Fibroblast of peridontal ligament (primary cell): ENCODE results near the gene GMPR2.
A peak's percentile ranks its signal among the peaks of the same experiment; 100 is the strongest.
"Not testable (repeated sequence)": the region's sequence is repeated elsewhere in the genome, so short reads cannot be mapped to it uniquely, and the experiment has no call there.

ENCODE experiments used
- DNase-seq: peaks from one replicate; pipeline ENCODE4 v3.0.0-alpha.2; 2010; ENCODE audit errors: extremely low read depth

GMPR2 gene

DNA sequence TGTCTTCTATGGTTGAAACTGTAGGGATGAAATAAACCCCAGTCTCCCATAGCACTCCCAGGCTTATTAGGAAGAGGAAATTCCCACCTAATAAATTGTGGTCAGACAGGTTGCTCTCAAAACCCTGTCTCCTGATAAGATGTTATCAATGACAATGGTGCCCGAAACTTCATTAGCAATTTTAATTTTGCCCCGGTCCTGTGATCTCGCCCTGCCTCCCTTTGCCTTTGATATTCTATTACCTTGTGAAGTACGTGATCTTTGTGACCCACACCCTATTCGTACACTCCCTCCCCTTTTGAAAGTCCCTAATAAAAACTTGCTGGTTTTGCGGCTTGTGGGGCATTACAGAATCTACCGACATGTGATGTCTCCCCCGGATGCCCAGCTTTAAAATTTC lies 30.2 kb upstream of the GMPR2 start:
- DNase-seq, result not testable (repeated sequence)

DNA sequence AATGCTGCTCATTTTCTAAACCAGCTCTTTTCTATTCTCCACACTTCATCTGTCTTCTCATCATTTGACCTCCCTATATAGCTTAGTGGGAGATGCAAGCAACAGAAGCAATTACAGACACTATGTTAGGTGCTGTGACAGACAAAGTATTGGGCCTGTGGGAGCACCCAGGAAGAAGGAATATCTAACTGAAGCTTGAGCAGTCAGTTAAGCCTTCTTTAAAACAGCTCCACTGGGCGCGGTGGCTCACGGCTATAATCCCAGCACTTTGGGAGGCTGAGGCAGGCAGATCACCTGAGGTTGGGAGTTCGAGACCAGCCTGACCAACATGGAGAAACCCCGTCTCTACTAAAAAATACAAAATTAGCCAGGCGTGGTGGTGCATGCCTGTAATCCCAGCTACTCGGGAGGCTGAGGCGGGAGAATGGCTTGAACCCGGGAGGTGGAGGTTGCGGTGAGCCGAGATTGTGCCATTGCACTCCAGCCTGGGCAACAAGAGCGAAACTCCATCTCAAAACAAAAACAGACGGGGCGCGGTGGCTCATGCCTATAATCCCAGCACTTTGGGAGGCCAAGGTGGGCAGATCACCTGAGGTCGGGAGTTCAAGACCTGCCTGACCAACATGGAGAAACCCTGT lies 29.4 kb upstream of the GMPR2 start:
- DNase-seq, result not testable (repeated sequence)

DNA sequence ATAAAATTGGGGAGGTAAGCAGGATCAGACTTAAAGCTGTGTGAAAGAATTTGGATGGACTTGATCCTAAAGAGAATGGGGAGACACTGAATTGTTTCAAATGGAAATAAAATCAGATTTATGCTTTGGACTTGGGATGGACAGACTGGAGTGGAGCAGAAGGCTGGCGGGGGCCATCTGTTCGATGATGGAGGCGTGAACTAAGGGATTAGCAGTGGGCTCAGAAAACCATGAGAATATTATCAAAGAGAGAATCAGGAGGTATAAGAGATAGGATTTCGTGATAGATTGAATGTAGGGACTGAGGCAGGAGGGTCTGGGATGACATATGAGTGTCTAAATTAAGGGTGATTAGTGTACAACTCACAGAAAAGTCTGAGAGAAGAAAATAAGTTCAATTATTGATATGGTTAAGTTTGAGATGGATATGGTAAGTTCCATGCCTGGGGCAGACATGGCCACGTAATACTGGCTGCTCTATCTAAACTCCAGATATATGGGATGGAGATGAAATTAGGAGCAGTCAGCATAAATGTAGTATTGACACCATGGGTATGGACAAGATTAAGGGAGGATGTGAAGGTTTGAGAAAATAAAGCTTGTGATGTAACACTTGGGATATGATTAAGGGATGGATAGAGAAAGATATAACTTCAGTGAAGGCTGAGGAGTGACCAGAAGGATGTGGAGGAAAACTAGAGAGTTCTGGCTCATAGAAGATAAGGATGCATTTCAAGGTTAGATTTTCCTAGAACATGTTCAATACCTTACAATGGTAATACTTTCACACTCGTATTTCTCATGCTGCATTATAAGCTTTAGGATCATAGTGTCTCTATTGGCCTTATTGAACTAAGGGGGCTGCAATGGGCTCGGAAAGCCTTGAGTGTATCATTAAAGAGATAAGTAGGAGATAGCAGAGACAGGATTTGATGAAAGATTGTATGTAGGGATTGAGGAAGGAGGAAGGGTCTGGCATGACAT lies 28.3 kb upstream of the GMPR2 start:
- no peak for DNase-seq

DNA sequence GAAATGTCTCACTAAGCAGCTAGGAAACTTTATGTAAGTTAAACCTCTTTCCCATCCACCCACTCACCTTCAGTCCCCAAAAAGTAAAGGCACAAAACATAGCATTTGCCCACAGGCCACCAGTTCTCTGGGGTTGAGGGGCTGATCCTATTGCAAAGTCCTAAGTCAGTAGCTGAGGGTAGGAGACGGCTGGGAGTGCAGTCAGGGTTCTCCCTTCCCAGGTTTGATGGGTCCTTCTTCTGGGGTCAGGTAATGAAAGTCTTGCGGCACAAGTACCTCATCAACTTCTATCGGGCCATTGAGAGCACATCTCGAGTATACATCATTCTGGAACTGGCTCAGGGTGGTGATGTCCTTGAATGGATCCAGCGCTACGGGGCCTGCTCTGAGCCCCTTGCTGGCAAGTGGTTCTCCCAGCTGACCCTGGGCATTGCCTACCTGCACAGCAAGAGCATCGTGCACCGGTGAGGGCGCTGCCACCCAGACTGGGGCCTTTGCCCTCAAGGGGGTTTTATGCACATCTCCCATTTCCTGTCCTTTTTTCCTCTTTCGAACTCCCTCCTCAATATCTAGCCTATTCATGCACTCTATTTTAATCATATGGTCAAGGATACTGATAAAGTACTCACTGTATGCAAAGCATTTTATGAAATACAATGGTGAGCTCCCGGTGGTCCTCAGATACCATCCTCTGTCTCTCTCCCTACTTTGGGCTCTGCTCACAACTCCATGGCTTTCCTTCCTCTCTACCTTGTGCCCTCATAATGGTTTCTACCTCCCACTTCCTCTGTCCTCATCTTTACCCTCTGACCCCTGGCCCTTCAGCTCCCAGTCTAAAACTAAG lies 26.2 kb upstream of the GMPR2 start:
- no peak for DNase-seq

DNA sequence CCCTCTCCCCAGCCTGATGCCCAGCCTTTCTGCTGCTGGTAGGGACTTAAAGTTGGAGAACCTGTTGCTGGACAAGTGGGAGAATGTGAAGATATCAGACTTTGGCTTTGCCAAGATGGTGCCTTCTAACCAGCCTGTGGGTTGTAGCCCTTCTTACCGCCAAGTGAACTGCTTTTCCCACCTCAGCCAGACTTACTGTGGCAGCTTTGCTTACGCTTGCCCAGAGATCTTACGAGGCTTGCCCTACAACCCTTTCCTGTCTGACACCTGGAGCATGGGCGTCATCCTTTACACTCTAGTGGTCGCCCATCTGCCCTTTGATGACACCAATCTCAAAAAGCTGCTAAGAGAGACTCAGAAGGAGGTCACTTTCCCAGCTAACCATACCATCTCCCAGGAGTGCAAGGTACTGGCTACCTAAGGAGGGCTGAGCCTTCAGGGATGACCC lies 25.6 kb upstream of the GMPR2 start:
- no peak for DNase-seq

GRCh38 chr14:24207625-24208024 lies 25.1 kb upstream of the GMPR2 start:
- DNase-seq, result no peak

- DNase-seq, result no peak
Measured at GRCh38 chr14:24211311-24211710, 21.4 kb upstream of the GMPR2 start.

GRCh38 chr14:24212924-24213865 lies 19.5 kb upstream of the GMPR2 start, which contains the start of gene CHMP4A:
Gene CHMP4A (minus strand): TSS chr14:24213488. CDS start chr14:24213439, 49 bp downstream.
- peak; percentile 97 for DNase-seq

DNA sequence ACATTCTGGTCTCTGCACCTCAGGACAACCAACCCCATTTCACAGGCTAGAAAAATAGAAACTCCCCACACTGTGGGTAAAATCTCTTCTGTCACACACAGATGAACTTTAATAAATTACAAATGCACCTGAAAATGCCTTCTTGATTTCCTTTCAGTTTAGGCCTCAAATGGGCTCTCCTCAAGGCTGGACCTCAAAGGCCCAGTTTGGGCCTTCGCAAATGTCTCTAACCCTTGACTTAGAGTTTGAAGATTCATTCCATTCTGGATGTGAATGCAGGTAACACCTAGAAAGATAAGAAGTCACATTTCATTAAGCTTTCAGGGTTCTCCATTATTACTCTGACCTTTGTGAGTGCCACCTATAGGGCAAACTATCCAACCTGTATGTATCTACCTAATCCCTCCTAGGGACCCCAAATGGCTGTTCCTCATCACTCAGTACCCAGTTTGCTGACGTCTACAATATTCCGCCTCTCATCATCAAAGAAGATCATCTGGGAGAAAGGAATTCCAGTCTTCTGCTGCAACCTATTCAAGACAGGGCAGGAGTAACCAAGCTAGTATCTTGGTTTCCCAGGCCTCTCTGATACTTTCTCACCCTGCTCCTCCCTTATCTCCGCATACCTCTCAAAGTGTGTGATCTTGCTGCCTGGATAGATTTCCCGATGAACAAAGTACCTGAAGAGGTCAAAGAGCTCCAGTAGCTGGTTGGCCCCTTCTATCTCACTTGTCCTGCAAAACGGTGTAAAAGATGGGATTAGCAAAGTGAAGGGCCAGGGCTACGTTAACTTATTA lies 18.7 kb upstream of the GMPR2 start:
- no peak for DNase-seq

DNA sequence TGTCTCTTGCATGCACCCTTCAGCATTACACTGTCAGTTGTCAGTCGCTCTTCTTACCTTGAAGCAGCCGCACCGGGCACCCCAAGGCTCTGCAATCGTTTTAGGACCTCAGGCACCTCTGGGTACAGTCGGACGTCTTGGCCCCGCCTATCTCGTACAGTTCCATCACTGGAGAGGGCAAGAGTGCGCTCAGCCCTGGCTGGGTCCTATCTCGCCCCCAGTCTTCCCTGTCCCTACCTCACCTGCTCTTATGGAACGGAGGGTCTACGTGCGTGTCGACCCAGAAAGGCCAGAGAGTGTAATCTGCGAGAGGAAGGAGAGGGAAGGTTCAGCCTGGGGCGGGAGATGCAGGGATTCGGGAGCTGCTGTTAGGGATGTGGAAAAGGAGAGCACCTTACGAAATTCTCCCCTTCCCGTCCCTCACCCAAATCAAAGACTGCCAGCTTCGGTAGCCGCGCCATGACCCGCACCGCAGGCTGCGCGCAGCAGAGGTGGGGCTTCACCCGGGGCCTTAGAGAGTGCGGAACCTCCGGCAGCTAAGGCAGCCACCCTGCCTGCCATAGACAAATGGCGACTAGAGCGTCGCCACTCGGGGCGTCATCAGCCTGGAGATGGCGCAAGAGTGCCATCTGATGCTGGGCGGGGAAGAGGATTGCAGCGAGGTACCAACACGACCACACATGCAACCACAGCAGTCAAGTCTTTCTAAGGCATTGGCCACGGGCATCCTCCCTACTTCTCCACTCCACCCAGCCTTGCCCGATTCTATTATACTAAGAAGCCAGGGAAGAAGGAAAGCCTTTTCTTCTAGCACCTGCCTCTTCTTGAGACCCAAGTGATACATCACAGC lies 17.0 kb upstream of the GMPR2 start, which contains the start of gene MDP1:
Gene MDP1, minus strand, starts transcription at position 572 of the 850 bp plus-strand sequence. Its CDS starts 111 bp downstream, at position 461.
- DNase-seq, result peak; percentile 82

- DNase-seq, result no peak
Measured at GRCh38 chr14:24216345-24216699, 16.4 kb upstream of the GMPR2 start.

GRCh38 chr14:24216876-24217275 lies 15.9 kb upstream of the GMPR2 start:
- DNase-seq, result not testable (repeated sequence)

DNA sequence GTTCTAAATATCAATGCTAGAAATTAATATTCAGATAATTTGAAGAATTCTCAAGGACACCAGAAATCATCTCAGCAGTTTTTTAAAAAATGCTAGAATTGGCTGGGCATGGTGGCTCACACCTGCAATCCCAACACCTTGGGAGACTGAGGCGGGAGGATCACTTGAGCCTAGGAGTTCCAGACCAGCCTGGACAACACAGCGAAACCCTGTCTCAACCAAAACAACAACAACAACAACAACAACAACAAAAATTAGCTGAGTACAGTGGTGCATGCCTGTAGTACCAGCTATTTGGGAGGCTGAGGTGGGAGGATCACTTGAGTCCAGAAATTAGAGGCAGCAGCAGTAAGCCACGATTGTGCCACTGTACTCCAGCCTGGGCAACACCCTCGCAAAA lies 13.6 kb upstream of the GMPR2 start:
- no peak for DNase-seq

DNA sequence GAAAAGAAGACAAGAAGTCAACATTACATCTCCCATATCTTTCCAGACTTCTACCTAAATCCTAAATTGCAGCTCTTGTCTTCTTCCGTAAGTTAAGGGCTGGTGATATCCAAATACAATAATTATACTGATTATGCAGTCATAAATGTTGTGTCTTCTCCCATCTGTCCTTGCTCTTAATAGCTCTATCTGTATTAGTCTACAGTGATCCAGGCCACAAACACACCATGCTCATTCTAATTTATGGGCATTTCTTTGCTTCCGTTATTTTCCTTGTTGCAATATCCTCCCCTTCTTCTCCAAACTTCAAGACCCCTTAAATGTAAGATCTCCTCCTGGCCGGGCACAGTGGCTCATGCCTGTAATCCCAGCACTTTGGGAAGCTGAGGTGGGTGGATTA lies 13.2 kb upstream of the GMPR2 start:
- DNase-seq, result no peak

GRCh38 chr14:24222987-24223386 lies 9.7 kb upstream of the GMPR2 start:
- DNase-seq, result not testable (repeated sequence)

DNA sequence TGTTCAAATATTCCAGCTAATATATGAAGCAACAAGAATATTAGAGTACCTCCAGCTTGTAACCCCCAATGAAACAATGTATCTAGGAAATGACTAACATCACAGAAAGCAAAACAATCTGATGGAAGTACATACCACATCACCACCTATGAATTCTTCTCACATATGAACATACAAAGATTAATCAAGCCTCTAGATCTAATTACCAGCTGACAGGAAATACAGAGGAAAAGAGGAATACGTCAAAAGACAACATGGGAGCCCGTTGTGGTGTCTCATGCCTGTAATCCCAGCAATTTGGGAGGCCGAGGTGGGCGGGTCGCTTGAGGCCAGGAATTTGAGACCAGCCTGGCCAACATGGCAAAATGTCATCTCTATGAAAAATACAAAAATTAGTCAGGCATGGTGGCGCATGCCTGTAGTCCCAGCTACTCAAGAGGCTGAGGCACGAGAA lies 8.1 kb upstream of the GMPR2 start:
- DNase-seq, result no peak

DNA sequence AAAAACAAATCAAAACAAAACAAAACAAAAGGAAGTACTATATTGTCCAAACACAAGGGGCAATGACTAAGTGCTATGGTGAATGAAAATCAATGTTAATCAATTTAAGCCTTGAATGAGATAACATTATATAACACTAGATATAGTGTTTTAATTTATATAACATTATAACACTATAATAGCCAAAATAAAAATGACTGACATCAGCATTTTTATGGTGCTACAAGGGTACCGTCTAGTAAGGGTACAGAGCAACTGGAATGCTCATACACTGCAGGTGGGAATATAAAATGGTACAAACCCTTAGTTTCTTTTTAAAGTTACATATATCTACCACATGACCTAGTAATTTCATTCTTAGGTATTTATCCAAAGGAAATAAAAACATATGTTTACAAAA lies 6.3 kb upstream of the GMPR2 start:
- no peak for DNase-seq

GRCh38 chr14:24228902-24229301 lies 3.8 kb upstream of the GMPR2 start:
- DNase-seq, result no peak
